Kidney tubule cell (primary cell): ENCODE data around the gene SCG2.
A peak's percentile ranks its signal among the peaks of the same experiment; 100 is the strongest.

ENCODE experiments used
- DNase-seq: peaks from one replicate; pipeline ENCODE4 v3.0.0-alpha.2; 2018; ENCODE audit warnings: low spot score

Gene SCG2, protein sequence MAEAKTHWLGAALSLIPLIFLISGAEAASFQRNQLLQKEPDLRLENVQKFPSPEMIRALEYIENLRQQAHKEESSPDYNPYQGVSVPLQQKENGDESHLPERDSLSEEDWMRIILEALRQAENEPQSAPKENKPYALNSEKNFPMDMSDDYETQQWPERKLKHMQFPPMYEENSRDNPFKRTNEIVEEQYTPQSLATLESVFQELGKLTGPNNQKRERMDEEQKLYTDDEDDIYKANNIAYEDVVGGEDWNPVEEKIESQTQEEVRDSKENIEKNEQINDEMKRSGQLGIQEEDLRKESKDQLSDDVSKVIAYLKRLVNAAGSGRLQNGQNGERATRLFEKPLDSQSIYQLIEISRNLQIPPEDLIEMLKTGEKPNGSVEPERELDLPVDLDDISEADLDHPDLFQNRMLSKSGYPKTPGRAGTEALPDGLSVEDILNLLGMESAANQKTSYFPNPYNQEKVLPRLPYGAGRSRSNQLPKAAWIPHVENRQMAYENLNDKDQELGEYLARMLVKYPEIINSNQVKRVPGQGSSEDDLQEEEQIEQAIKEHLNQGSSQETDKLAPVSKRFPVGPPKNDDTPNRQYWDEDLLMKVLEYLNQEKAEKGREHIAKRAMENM

DNA sequence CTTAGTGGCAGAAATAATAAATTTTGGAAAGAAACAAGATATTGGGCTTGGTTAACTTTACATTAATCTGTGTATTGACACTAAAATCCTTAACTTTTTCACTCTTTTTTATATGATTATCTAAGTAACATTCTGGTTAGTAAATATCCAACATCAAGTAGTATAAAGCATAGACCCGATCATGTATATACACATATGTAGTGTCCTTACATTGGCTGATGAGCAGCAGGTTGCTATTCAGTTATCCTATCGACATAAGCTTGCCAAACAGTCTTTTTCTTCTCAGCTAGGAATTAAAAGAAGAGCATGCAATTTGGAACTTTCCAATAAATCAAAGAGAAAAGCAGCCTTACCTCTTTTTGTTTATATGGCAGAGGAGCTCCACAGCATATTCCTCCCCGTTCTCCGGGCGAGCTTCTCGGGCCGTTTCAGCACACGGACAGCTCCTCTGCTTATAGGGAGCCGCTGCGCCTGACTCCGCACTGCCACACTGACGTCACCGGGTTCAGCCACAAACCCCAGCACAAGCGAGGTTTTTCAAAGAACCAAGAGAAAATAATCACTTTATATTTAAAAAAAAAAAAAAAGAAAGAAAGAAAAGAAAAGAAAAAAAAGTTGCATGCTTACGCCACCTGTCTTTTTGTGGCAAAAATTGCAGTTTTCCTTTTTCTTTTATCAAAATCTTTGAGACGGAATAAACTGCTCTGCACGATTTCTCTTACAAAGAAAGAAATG lies at the start of gene SCG2:
SCG2 (minus strand) TSS at position 430 of the 735 bp plus-strand sequence. CDS start 3,079 bp downstream, outside the sequence.
- DNase-seq, result peak; percentile 83

DNA sequence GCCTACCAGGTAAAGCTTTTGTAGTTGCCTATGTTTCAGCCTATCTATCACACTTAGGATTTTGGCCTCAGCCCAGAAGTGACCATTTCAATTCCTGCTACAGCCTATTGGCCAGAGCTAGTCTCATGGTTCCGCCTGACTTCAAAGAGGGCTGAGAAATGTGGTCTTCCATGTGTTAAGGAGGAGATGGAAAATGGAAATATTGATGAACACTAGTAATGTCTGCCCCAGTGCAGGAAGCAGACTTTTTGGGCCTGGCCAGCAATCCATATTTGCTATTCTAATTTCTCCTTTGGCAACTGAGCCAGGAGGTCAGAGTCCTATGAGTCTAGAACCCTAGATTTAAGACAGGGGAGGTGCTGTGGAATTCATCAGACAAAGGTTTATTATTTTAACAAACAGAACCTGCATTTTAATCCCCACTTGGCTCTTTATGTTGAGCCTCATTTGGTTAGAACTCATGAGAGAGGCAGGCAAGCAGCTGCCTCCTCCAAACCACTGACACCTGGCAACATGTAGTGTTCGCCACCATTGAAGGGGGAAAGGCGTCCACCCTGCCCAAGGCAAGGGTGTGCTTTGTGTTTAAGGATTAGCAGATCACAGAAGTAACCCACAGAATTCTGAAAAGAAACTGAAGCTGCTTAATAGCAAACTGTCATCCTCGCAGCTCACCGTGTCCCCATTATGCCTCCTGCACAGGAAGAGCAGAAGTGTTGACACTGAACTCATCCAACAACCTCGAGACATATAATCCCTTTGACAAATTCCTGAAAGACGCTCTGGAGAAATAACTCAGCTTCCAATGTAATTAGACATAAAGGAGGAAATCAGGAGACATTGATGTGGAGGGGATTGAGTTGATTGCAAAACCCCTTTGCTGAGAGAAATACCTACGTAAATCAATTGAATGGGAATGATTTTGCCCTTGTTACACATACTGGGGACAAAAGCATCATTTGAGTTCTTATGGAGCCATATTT lies 47.7 kb upstream of the SCG2 start:
- DNase-seq, result no peak

DNA sequence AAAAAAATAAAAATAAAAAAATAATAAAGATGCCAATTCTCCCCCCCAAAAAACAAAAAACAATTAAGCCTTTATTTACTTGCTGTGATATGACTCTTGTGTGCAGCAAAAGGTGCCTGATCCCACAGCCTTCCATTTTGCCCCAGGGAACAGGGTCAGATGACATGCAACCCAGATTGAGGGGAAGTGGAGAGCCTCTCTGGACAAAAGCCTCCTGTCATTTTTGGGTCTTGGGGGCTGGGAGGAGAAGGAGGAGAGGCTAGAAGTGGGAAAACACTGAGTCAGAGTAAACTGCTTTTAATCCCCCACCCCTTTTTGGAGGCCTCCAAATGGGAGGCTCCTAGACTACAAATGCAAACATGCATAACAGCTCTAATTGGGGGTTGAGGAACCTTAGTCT lies 46.6 kb upstream of the SCG2 start:
- no peak for DNase-seq

DNA sequence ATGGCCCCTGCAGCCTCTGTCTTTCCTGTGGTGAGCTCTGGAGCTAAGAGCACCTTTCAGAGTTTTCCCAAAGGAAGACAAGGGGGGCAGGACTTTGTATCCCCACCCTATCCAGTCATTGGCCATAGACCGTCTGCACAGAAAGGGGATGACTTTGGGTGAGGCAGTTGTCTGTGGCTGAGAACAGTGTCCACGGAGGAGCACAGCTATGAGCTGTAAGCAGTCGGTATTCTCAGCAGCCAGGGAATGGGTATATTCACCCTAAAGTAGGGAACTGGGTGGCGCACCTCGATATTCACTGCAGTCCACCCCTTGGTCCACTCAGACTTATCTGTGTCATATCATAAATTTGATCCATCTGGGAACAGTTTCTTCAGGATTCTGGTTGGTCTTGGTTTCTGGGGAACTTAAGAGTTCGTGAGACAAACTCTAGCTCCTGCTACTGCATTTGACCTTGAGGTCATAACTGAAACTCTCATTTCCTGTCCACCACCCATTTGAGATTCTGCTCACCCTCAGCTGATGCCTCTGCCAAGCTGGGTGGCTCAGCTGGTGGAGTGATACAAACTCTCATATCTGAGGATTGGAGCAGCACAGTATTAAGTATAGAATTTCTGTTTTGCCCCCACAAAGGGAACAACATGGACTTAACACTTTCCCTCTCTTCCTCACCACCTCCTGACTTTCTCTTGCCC lies 45.2 kb upstream of the SCG2 start:
- no peak for DNase-seq

DNA sequence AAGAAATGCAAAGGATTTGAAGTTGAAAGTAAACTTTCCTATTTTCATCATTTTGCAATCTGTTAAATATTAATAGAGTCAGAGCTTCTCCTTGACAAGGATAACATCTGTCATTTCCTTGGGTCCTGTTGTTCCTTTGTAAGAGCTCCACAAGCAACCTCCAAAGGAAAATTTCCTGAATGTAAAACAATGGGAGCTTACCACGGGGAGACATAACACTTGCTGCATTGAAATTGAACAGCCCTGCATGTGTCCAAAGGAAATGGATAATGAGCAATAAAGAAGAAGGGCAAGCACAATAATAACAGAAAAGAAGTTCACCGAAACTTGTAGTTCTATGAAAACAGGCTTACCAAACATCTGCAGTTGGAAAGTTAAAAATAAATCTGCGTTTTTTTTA lies 42.0 kb upstream of the SCG2 start:
- DNase-seq, result no peak

DNA sequence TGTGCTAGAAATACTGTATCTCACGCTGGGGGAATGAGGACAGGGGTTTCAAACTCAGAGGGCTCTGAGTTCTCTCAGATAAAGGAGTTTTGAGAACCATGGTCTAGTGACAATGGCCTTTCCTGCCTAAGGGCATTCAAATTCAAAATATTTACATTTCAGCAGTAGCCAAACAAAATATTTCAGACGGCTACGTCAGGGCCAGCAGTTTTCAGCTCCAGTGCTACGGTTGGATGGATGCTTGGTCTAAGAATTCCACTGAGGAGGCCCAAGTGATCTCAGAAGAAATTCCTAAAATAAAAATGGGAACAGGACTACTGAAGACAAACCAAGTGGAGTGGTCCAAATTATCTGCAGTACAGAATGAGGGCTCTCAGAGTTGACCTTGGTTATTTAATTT lies 41.1 kb upstream of the SCG2 start:
- DNase-seq, result no peak

DNA sequence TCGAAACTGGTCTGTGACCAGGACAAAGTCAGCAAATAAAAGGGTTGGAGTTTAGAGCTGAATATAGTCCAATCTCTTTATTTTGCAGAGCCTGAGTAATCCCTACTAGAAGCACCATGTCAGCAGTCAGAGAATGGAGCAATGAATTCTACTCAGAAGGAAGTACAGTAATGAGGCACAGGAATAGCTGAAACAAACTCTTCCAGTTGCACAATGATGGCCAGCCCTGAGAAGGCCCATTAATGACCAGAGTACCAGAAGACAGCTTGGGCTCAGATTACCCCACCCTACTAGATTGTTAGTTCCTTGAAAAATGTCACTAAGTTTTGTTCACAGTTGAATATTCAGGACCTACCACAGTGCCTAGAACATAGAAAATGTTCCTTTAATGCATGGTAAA lies 40.3 kb upstream of the SCG2 start:
- DNase-seq, result no peak

DNA sequence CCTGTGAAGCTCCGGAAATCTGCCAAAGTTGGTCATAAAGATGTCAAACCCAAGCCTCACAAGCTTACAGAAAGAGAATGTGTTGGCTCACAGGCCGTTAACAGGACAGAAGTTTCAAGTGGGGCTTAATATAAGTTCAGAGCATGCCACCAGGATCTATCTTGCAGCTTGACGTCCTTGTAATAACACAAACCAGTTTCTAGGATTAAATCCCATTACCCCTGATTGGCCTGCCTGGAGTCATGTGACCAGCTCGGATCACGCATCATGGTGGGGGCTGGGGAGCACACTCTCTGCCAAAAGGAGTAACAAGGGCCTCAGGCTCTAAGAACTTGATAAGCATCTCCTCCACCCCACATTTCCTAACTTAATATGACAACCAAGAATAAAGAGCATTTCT lies 38.9 kb upstream of the SCG2 start:
- no peak for DNase-seq

DNA sequence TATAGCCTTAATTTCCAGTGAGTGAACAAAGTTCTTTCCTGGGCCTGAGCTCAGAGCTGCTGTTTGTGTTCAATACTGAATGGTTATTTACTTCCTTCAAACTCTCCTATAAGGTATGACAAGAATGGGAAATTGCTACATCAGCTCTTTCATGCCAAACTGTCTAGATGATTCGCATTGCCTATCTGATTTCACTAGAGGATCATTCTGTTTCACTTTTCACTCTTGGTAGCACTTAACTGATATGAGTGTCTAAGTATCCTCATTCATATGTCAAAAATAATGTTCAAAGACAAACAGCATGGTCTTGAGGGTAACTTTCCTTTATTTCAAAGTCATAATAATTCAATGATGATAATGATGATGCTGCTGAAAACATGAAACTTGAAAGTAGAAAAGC lies 32.9 kb upstream of the SCG2 start:
- peak; percentile 39 for DNase-seq

DNA sequence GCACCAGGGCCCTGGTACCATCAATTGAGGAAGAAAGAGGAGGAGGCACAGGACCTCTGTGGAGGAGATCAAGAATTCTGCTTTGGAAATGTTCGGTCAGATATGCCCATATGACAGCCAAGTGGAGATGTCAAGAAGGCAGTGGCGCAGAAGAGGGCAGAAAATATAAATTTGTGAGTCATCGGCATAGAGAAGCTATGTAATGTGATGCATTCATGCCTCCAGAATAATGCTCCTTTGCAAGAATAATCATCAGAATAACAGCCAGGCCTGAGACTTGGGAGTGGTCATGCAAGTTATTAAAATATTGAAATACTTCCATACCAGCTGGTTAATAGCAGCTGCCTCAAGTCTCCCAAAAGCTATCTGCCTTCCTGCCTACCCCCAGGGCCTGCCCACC lies 32.1 kb upstream of the SCG2 start:
- DNase-seq, result no peak

DNA sequence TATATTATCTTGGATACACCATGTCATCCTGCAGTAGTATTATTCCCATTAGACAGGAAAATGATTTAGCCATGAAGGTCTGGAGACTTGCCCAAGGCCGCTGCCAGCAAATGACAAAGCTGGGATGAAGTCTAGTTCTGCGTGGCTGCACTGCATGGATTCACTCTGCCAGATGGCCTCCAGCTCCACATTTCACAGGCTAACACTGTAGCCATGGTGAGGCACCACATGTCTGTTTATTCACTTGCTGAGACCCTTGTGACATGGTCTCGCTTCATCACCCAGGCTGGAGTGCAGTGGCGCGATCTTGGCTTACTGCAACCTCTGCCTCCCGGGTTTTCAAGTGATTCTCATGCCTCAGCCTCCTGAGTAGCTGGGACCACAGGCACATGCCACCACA lies 31.5 kb upstream of the SCG2 start:
- peak; percentile 84 for DNase-seq

DNA sequence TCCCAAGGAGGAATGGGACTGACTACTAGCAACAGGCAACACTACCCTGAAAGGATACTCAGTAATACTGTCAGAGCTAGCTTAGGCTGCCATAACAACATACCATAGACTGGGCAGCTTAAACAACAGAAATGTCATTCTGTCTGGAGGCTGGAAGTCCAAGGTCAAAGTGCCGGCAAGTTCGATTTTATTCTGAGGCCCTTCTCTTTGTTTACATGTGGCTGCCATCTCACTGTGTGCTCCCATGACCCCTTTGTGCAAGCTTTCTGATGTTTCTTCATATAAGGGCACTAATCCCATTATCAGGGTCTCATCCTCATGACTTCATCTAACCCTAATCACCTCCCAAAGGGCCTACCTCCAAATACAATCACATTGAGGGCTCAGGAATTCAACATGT lies 30.7 kb upstream of the SCG2 start:
- no peak for DNase-seq

DNA sequence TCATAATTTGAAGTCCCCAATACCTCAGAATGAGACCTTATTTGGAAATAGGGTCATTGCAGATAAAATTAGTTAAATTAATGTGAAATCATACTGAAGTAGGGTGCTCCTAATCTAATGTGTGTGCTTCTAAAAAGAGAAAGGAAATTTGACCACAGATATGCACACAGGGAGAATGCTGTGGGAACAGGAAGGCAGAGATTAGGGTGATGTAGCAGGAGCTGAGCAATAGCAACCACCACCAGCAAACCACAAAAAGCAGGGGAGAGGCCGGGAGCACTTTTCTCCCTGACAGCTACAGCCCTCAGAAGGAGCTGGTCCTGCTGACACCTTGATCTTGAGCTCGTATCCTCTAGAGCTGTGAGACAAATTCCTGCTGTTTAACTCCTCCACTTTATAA lies 24.6 kb upstream of the SCG2 start:
- DNase-seq, result peak; percentile 74

DNA sequence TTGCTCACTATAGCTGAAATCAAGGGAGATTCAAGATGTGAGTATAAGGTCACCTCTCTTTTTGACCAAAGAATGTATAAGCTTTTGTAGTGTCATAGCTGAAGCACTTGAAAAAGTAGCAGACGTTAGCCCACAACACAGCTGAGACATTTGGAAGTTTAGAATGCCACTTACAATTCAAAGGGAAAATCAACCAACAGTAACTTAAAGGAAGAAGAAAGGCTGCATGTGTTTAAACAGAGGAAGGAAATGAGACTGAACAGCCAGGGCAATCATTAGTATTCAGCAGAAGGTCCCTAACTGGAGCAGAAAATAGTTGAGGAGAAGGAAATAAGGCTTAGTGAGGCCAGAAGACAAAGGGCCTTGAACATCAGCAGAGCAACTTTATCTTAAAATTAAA lies 23.5 kb upstream of the SCG2 start:
- no peak for DNase-seq

DNA sequence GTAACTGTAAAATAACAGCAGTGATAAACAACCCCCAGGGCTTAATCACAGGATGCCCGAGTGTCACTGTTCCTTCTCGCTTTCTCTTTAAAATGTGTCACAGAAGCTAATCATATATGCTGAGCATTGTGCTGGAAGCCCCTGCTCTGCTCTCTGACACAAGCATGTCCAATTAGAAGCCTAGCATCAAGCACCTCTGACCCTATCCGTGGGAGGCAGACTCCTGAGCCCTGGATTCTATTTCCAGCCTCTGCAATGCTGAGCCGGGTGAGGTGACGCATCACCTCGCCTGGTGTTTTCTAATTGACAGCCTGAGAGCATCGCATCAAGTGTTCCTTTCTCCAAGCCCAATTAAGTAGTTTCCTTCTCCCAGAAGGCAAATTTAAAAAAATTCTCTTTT lies 19.7 kb upstream of the SCG2 start:
- no peak for DNase-seq

DNA sequence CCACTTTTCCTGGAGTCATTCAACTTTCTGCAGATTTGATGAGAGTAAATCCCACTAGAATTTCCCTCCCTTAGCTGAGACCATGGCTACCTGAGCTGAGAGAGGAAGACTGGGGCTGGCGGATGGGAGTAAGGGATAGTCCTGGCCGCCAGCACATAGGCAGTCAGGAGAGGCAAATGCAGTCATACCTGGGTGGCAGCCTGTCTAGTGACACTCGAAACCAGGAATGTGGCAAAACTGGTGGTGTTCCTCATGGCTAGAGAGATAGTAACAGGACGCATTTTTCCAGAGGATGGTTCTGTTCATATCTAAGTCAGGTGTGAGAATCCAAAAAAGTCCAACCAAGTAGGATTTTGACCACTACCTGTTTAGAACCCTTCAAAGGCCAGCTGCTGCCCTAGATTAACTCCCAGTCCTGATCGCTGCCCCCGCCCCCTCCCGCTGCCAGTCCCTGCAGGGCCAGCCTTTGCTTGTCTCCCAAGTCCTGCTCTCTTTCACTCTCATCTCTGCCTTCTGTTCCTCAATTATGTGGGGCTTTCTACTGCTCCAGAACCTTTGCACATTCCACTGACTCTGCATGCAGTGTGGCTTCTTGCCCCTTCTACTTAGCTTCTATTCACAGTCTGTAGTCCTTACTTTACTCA lies 17.4 kb upstream of the SCG2 start:
- peak; percentile 34 for DNase-seq

DNA sequence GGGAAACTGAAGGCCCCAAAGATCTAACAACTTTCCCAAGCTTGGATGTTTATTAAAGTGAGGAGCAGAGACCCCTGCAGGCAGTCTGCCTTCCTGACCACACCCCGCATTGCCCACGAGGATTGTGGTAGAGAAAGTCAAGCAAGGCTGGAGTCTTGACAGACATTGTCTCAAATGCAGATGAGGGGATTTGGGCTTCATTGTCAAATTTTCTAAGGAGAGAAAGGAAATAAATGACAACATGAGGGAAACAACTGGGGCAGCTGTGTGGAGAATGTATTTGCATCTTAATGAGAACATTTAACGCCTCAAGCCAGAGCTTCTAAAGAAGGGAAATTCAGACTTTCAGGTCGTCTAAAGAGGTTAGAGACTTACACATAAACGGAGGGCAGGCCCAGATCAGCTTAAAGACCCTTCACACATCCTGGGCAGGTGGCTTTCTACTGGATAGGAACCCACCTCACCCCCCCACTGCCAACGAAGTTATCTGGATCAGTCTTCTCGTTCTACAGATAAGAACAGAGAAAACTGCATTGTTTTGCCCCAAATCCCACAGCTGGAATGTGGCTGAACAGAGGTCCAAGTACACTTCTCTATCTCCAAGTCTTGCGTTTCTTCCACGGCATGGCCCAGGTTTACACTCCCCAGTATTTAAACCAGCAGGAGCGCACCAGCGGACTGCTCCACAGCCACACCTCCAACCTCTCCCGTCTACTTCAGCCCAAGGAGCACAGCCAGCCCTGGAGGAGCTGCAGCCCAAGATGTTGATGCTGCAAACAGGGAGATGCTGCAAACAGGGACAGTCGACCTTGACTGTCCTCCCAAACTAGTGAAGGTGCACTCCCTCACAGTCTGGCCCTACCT lies 16.2 kb upstream of the SCG2 start:
- DNase-seq, result no peak

DNA sequence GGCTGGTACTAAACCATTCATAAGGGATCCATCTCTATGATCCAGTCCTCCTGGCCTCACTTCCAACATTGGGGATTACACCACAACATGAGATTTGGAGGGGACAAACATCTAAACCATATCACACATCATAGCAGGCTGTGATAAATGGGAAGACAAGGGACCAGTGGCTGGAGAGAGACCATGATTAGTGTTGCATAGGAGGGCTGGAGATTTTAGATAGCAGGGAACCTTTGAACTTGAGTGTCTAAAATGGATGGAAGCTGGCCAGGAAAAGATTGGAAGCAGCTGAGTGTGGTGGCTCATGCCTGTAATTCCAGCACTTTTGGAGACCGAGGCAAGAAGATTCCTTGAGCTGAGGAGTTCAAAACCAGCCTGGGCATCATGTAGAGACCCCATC lies 12.4 kb upstream of the SCG2 start:
- no peak for DNase-seq

DNA sequence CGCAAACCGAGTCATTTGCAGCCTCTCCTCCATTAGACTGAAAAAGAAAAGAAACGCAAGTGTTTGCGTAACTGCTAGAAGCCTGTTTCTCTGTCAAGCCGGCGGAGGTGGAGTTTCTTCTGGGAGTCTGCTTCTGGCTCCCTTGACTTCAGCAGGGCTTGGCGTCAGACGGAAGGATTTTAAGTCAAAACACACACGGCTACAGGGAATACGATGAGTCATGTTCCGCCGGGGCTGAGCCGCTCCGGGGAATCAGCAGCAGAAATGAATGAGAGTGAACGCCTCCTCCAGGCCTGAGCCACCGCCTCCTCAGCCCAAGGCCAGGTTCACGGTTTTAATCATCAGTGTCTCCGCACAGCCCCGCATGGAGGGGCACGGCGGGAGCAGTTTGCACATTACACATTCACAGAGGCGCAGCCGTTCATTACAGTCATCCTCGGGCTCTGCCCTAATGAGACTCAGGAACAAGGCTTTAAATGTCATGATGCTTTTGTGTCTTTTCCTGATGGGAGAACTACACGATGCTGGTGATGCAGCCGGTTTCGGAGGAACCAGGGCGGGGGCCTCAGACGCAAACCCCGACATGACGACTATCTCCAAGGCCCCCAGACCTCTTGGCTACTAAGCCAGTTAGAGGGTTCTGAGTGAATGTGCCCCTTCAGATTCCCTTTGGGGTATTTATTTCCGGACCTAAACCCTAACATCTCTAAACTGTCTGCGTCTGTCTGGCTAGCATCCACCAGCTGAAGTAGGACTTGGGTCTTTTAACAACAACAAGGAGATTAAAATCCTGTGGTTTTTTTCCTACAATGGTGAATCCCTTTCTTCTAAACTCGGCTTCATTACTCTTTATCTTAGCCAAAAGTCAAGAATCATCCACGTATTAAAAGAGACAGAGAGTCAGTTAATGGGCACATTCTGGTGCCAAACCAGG lies 11.1 kb upstream of the SCG2 start:
- peak; percentile 95 for DNase-seq
